ENCODE results near the gene HHIP.

GRCh38 chr4:144658015-144658567 is 12.1 kb downstream of the HHIP start:
- no peak for TF ChIP-seq BACH2 (CRISPR knock-in tag; IDR thresholded peaks at IDR 0.05; ENCODE audit: borderline replicate concordance)
- no peak for TF ChIP-seq ISL1 (CRISPR knock-in tag; IDR thresholded peaks at IDR 0.05)
- TF ChIP-seq TOX (CRISPR knock-in tag; IDR thresholded peaks at IDR 0.05; ENCODE audit: borderline replicate concordance) = no peak
- no peak for TF ChIP-seq ESRRG (CRISPR knock-in tag; IDR thresholded peaks at IDR 0.05)
- no peak for TF ChIP-seq ZFP30 (CRISPR knock-in tag; IDR thresholded peaks at IDR 0.05)
- TF ChIP-seq RARB (CRISPR knock-in tag; IDR thresholded peaks at IDR 0.05) = no peak
- TF ChIP-seq ZNF70 (CRISPR knock-in tag; IDR thresholded peaks at IDR 0.05) = no peak
- TF ChIP-seq CSDC2 (CRISPR knock-in tag; IDR thresholded peaks at IDR 0.05) = no peak
